Measurements from ENCODE around the gene KCTD11. TPM values are rescaled to one million over a fixed set of nuclear protein-coding genes. Genes with fewer than 3 reads are reported as not detected.

The KCTD11 gene
- total and polyA plus RNA-seq, 2 of the 13 experiments (the other 11 are each of a cell fraction or from before 2014, with no cell fraction given) = 1.6 to 2.6 TPM

- TF ChIP-seq RERE (CRISPR knock-in tag; IDR thresholded peaks at IDR 0.05; ENCODE audit: low read depth) = no peak; the same call in 1 of the 2 replicates
- TF ChIP-seq ESRRA (CRISPR knock-in tag; IDR thresholded peaks at IDR 0.05; ENCODE audit: low read depth) = 0 out of 2 replicates have a peak, but pooled peaks have one; percentile 61
- no peak for TF ChIP-seq ZNF678 (CRISPR knock-in tag; IDR thresholded peaks at IDR 0.05)
- peak; percentile 42 to 90 for TF ChIP-seq REST (IDR thresholded peaks at IDR 0.05; ENCODE audit: borderline replicate concordance in 1 of 2, low read depth in 1 of 2, low read length in 2 of 2)
- TF ChIP-seq GABPA (IDR thresholded peaks at IDR 0.05; ENCODE audit: low read depth, low read length) = peak; percentile 97
- TF ChIP-seq GABPA (CRISPR knock-in tag; IDR thresholded peaks at IDR 0.05; ENCODE audit: low read depth) = peak; percentile 94
- no peak for TF ChIP-seq RAD51 (IDR thresholded peaks at IDR 0.05; ENCODE audit: borderline replicate concordance)
- no peak; the same call in 1 of the 2 replicates for TF ChIP-seq ZNF772 (CRISPR knock-in tag; IDR thresholded peaks at IDR 0.05)
- no peak for TF ChIP-seq CENPX (CRISPR knock-in tag; IDR thresholded peaks at IDR 0.05)
- peak; percentile 95 for TF ChIP-seq ZBTB25 (CRISPR knock-in tag; IDR thresholded peaks at IDR 0.05)
- no peak for TF ChIP-seq ZNF781 (CRISPR knock-in tag; IDR thresholded peaks at IDR 0.05; ENCODE audit: borderline replicate concordance, not compliant biosample characterization)
Observed at GRCh38 chr17:7314719-7315569, 37.0 kb upstream of the KCTD11 start, which contains the start of gene GPS2 (continued).
